Breast epithelium (tissue), 3 donors: ENCODE data around the gene CADM1.

Experiments used
- POLR2A ChIP-seq: fragments of 450-650 bp; IDR thresholded peaks from one replicate; pipeline ENCODE4 v1.6.1; 2016; ENCODE audit warnings: antibody characterized with exemption, mild to moderate bottlenecking, moderate library complexity
- TF ChIP-seq, protein P1 (sequence below), 3 donors: fragments of 450-650 bp; IDR thresholded peaks; one replicate each; pipeline ENCODE4 v1.5.1; 2016 to 2017; ENCODE audit warnings: antibody characterized with exemption in 3 of 3, mild to moderate bottlenecking in 3 of 3, moderate library complexity in 3 of 3

DNA sequence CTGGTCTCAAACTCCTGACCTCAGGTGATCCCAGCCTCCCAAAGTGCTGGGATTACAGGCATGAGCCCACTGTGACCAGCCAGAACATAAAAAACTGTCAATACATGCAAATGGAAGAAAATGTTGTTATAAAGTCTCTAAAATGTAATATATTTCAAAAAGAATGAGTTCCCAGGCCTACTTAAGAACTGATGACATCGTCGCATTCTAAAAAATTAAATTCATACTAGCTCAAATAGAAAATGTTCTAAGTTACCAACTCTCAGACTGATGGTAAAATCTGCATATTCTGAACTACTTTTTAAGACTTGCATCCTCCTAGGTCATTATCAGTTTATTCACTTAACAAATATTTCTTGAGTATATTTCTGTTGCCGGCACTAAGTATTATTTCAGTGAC is 163.3 kb downstream of the CADM1 start:
- no peak for TF ChIP-seq POLR2A
- TF ChIP-seq, protein P1, sequence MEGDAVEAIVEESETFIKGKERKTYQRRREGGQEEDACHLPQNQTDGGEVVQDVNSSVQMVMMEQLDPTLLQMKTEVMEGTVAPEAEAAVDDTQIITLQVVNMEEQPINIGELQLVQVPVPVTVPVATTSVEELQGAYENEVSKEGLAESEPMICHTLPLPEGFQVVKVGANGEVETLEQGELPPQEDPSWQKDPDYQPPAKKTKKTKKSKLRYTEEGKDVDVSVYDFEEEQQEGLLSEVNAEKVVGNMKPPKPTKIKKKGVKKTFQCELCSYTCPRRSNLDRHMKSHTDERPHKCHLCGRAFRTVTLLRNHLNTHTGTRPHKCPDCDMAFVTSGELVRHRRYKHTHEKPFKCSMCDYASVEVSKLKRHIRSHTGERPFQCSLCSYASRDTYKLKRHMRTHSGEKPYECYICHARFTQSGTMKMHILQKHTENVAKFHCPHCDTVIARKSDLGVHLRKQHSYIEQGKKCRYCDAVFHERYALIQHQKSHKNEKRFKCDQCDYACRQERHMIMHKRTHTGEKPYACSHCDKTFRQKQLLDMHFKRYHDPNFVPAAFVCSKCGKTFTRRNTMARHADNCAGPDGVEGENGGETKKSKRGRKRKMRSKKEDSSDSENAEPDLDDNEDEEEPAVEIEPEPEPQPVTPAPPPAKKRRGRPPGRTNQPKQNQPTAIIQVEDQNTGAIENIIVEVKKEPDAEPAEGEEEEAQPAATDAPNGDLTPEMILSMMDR (IDR thresholded peaks at IDR 0.05), result no peak
